NCI-H2081 treated with DMSO at 0.1 percent for 48 hours (cell line): ENCODE data around the gene ZNF142.
A peak's percentile ranks its signal among the peaks of the same experiment; 100 is the strongest.

ENCODE experiments used
- DNase-seq: peaks from one replicate; lab custom pipeline; 2025; lab: John Stamatoyannopoulos, UW

ZNF142 gene

GRCh38 chr2:218659258-218659987, at the start of gene ZNF142, which contains the start of gene BCS1L:
Gene ZNF142 (minus strand): TSS chr2:218659623. CDS start chr2:218656429, 3,194 bp downstream.
Gene BCS1L (plus strand): TSS chr2:218659683. CDS start chr2:218660988, 1,305 bp downstream.
- peak; percentile 22 for DNase-seq

GRCh38 chr2:218708086-218708485, 48.7 kb upstream of the ZNF142 start:
- no peak for DNase-seq

GRCh38 chr2:218703341-218703740, 43.9 kb upstream of the ZNF142 start:
- DNase-seq: no peak

- no peak for DNase-seq
Observed at GRCh38 chr2:218701806-218702205, 42.4 kb upstream of the ZNF142 start.

GRCh38 chr2:218698885-218699284, 39.5 kb upstream of the ZNF142 start:
- no peak for DNase-seq

GRCh38 chr2:218694405-218695145, 35.2 kb upstream of the ZNF142 start:
- DNase-seq: no peak

- DNase-seq: no peak
Observed at GRCh38 chr2:218691234-218691633, 31.8 kb upstream of the ZNF142 start.

- DNase-seq: peak; percentile 23
Observed at GRCh38 chr2:218687400-218688060, 28.1 kb upstream of the ZNF142 start.

- DNase-seq: no peak
Observed at GRCh38 chr2:218680061-218680460, 20.6 kb upstream of the ZNF142 start.

GRCh38 chr2:218679119-218679518, 19.7 kb upstream of the ZNF142 start:
- DNase-seq: no peak

- DNase-seq: peak; percentile 38
Observed at GRCh38 chr2:218671654-218672566, 12.5 kb upstream of the ZNF142 start, which contains the start of the genes RNF25 and STK36. Gene RNF25 (minus strand): TSS chr2:218672002. CDS start chr2:218671970, 32 bp downstream. Gene STK36 (plus strand): TSS chr2:218672086. CDS start chr2:218672830, 744 bp downstream.

GRCh38 chr2:218671097-218671653, 11.8 kb upstream of the ZNF142 start:
- DNase-seq: no peak

GRCh38 chr2:218664653-218665052, 5.2 kb upstream of the ZNF142 start:
- no peak for DNase-seq

- DNase-seq: no peak
Observed at GRCh38 chr2:218663901-218664300, 4.5 kb upstream of the ZNF142 start.

- DNase-seq: no peak
Observed at GRCh38 chr2:218662827-218663226, 3.4 kb upstream of the ZNF142 start.

- DNase-seq: no peak
Observed at GRCh38 chr2:218662377-218662776, 3.0 kb upstream of the ZNF142 start.

GRCh38 chr2:218659988-218660358, 550 bp upstream of the ZNF142 start:
- DNase-seq: no peak

- DNase-seq: no peak
Observed at GRCh38 chr2:218658671-218659257, 659 bp downstream of the ZNF142 start.

- DNase-seq: no peak
Observed at GRCh38 chr2:218655751-218656150, 3.7 kb downstream of the ZNF142 start.

- no peak for DNase-seq
Observed at GRCh38 chr2:218648787-218649100, 10.7 kb downstream of the ZNF142 start.
